Activated naive CD8-positive, alpha-beta T cell treated with anti-CD3 and anti-CD28 coated beads, Interleukin-2, amount 50 U/mL, for 24 hours (primary cell): ENCODE results near the gene PROM1.
A peak's percentile ranks its signal among the peaks of the same experiment; 100 is the strongest.

Experiments
- ATAC-seq: fragments of 150-1000 bp; cut with Tn5 transposase; one replicate; pipeline ENCODE4 v1.10.0; 2021
- DNase-seq: peaks from one replicate; pipeline ENCODE4 v3.0.0; 2021
- H3K27ac Mint-ChIP-seq: one replicate; pipeline ENCODE4 v1.8.0; 2021; ENCODE audit warnings: mild to moderate bottlenecking, mixed read lengths
- H3K27me3 Mint-ChIP-seq: one replicate; pipeline ENCODE4 v1.8.0; 2021; ENCODE audit warnings: mixed read lengths
- H3K36me3 Mint-ChIP-seq: one replicate; pipeline ENCODE4 v1.8.0; 2021; ENCODE audit warnings: low read depth, mixed read lengths
- H3K4me1 Mint-ChIP-seq: one replicate; pipeline ENCODE4 v1.8.0; 2021; ENCODE audit warnings: mixed read lengths
- H3K4me3 Mint-ChIP-seq: one replicate; pipeline ENCODE4 v1.8.0; 2021; ENCODE audit warnings: mild to moderate bottlenecking, moderate library complexity, mixed read lengths
- H3K9me3 Mint-ChIP-seq: one replicate; pipeline ENCODE4 v1.8.0; 2021; ENCODE audit warnings: mixed read lengths

The PROM1 gene

GRCh38 chr4:16016536-16016935, 67.3 kb downstream of the PROM1 start:
- no peaks in the 10 kb centered on the region for H3K4me1 Mint-ChIP-seq
- H3K27ac Mint-ChIP-seq: no peak overlapping the region
- DNase-seq: no peak
- no peak for ATAC-seq
- no peak overlapping the region for H3K4me3 Mint-ChIP-seq
- peaks cover 4% of the 10 kb centered on the region for H3K27me3 Mint-ChIP-seq
- H3K36me3 Mint-ChIP-seq: no peaks in the 10 kb centered on the region
- no peaks in the 10 kb centered on the region for H3K9me3 Mint-ChIP-seq

- ATAC-seq (no peak), DNase-seq (no peak)
- no peaks in the 10 kb centered on the region for H3K9me3 Mint-ChIP-seq
- H3K4me1 Mint-ChIP-seq: no peaks in the 10 kb centered on the region
- H3K27ac Mint-ChIP-seq: no peak overlapping the region
- H3K36me3 Mint-ChIP-seq: no peaks in the 10 kb centered on the region
- H3K4me3 Mint-ChIP-seq: no peak overlapping the region
- H3K27me3 Mint-ChIP-seq: peaks cover 7% of the 10 kb centered on the region
These were observed 72.7 kb downstream of the PROM1 start for GRCh38 chr4:16011173-16011572.

- Mint-ChIP-seq H3K36me3 (no peaks in the 10 kb centered on the region), H3K4me3 (no peak overlapping the region), H3K27me3 (peaks cover 10% of the 10 kb centered on the region), H3K4me1 (no peaks in the 10 kb centered on the region), H3K9me3 (no peaks in the 10 kb centered on the region), H3K27ac (no peak overlapping the region)
- ATAC-seq (no peak), DNase-seq (no peak)
These were observed 74.7 kb downstream of the PROM1 start for GRCh38 chr4:16009153-16009552.

- H3K36me3 Mint-ChIP-seq: no peaks in the 10 kb centered on the region
- ATAC-seq (no peak), DNase-seq (no peak)
- H3K4me1 Mint-ChIP-seq: no peaks in the 10 kb centered on the region
- H3K27ac Mint-ChIP-seq: no peak overlapping the region
- peaks cover 7% of the 10 kb centered on the region for H3K27me3 Mint-ChIP-seq
- H3K9me3 Mint-ChIP-seq: no peaks in the 10 kb centered on the region
- no peak overlapping the region for H3K4me3 Mint-ChIP-seq
These were observed 76.2 kb downstream of the PROM1 start for GRCh38 chr4:16007471-16008095.

GRCh38 chr4:16006771-16007446, 76.9 kb downstream of the PROM1 start:
- DNase-seq: no peak
- no peak for ATAC-seq
- H3K27me3 Mint-ChIP-seq: peaks cover 7% of the 10 kb centered on the region
- no peak overlapping the region for H3K27ac Mint-ChIP-seq
- no peaks in the 10 kb centered on the region for H3K9me3 Mint-ChIP-seq
- H3K36me3 Mint-ChIP-seq: no peaks in the 10 kb centered on the region
- no peaks in the 10 kb centered on the region for H3K4me1 Mint-ChIP-seq
- H3K4me3 Mint-ChIP-seq: no peak overlapping the region

GRCh38 chr4:16005676-16006075, 78.1 kb downstream of the PROM1 start:
- Mint-ChIP-seq H3K36me3 (no peaks in the 10 kb centered on the region), H3K4me1 (no peaks in the 10 kb centered on the region), H3K27ac (peak overlapping the region; percentile 36), H3K27me3 (peaks cover 3% of the 10 kb centered on the region), H3K9me3 (no peaks in the 10 kb centered on the region), H3K4me3 (no peak overlapping the region)
- DNase-seq (no peak), ATAC-seq (no peak)

GRCh38 chr4:16001484-16001858, 82.4 kb downstream of the PROM1 start:
- Mint-ChIP-seq H3K27ac (no peak overlapping the region), H3K27me3 (peaks cover 5% of the 10 kb centered on the region), H3K4me3 (no peak overlapping the region), H3K9me3 (no peaks in the 10 kb centered on the region), H3K4me1 (peaks cover 2% of the 10 kb centered on the region), H3K36me3 (no peaks in the 10 kb centered on the region)
- ATAC-seq: peak; percentile 85
- DNase-seq: peak; percentile 35

- no peak overlapping the region for H3K27ac Mint-ChIP-seq
- peaks cover 3% of the 10 kb centered on the region for H3K27me3 Mint-ChIP-seq
- no peak overlapping the region for H3K4me3 Mint-ChIP-seq
- no peaks in the 10 kb centered on the region for H3K9me3 Mint-ChIP-seq
- ATAC-seq (no peak), DNase-seq (no peak)
- H3K4me1 Mint-ChIP-seq: peaks cover 2% of the 10 kb centered on the region
- H3K36me3 Mint-ChIP-seq: no peaks in the 10 kb centered on the region
These were observed 82.9 kb downstream of the PROM1 start for GRCh38 chr4:16000708-16001483.

GRCh38 chr4:15996773-15997172, 87.0 kb downstream of the PROM1 start:
- peaks cover 5% of the 10 kb centered on the region for H3K4me1 Mint-ChIP-seq
- no peak overlapping the region for H3K27ac Mint-ChIP-seq
- H3K36me3 Mint-ChIP-seq: no peaks in the 10 kb centered on the region
- peaks cover 6% of the 10 kb centered on the region for H3K27me3 Mint-ChIP-seq
- H3K9me3 Mint-ChIP-seq: no peaks in the 10 kb centered on the region
- DNase-seq (no peak), ATAC-seq (peak; percentile 58)
- no peak overlapping the region for H3K4me3 Mint-ChIP-seq

GRCh38 chr4:15995826-15996225, 88.0 kb downstream of the PROM1 start:
- DNase-seq (no peak), ATAC-seq (no peak)
- H3K9me3 Mint-ChIP-seq: no peaks in the 10 kb centered on the region
- peaks cover 8% of the 10 kb centered on the region for H3K27me3 Mint-ChIP-seq
- no peaks in the 10 kb centered on the region for H3K36me3 Mint-ChIP-seq
- H3K27ac Mint-ChIP-seq: no peak overlapping the region
- no peak overlapping the region for H3K4me3 Mint-ChIP-seq
- H3K4me1 Mint-ChIP-seq: peaks cover 12% of the 10 kb centered on the region

- Mint-ChIP-seq H3K27me3 (peaks cover 13% of the 10 kb centered on the region), H3K4me1 (peaks cover 13% of the 10 kb centered on the region), H3K9me3 (no peaks in the 10 kb centered on the region), H3K27ac (no peak overlapping the region), H3K36me3 (no peaks in the 10 kb centered on the region), H3K4me3 (no peak overlapping the region)
- DNase-seq: no peak
- no peak for ATAC-seq
These were observed 91.7 kb downstream of the PROM1 start for GRCh38 chr4:15992167-15992485.

GRCh38 chr4:15990570-15991285, 93.1 kb downstream of the PROM1 start:
- no peak overlapping the region for H3K4me3 Mint-ChIP-seq
- H3K27me3 Mint-ChIP-seq: peaks cover 13% of the 10 kb centered on the region
- H3K9me3 Mint-ChIP-seq: no peaks in the 10 kb centered on the region

GRCh38 chr4:15989424-15989823, 94.4 kb downstream of the PROM1 start:
- Mint-ChIP-seq H3K27ac (no peak overlapping the region), H3K9me3 (no peaks in the 10 kb centered on the region), H3K36me3 (no peaks in the 10 kb centered on the region), H3K27me3 (peaks cover 13% of the 10 kb centered on the region), H3K4me3 (no peak overlapping the region), H3K4me1 (peaks cover 11% of the 10 kb centered on the region)
- no peak for DNase-seq
- no peak for ATAC-seq

More at GRCh38 chr4:15990570-15991285, 93.1 kb downstream of the PROM1 start:
- peak; percentile 77 for ATAC-seq
- DNase-seq: no peak
- Mint-ChIP-seq H3K27ac (no peak overlapping the region), H3K4me1 (peaks cover 11% of the 10 kb centered on the region), H3K36me3 (no peaks in the 10 kb centered on the region)

GRCh38 chr4:15988222-15988621, 95.6 kb downstream of the PROM1 start:
- no peak overlapping the region for H3K4me3 Mint-ChIP-seq
- peaks cover 13% of the 10 kb centered on the region for H3K27me3 Mint-ChIP-seq
- no peaks in the 10 kb centered on the region for H3K9me3 Mint-ChIP-seq
- DNase-seq: no peak
- H3K4me1 Mint-ChIP-seq: peaks cover 11% of the 10 kb centered on the region
- H3K36me3 Mint-ChIP-seq: no peaks in the 10 kb centered on the region
- no peak overlapping the region for H3K27ac Mint-ChIP-seq
- no peak for ATAC-seq

GRCh38 chr4:15986907-15987306, 96.9 kb downstream of the PROM1 start:
- Mint-ChIP-seq H3K4me1 (peaks cover 9% of the 10 kb centered on the region), H3K9me3 (no peaks in the 10 kb centered on the region), H3K36me3 (no peaks in the 10 kb centered on the region), H3K4me3 (no peak overlapping the region), H3K27ac (no peak overlapping the region), H3K27me3 (peaks cover 11% of the 10 kb centered on the region)
- ATAC-seq: no peak
- no peak for DNase-seq
